ENCODE measurements around the gene SDK1. TPM values are rescaled to one million over a fixed set of nuclear protein-coding genes. Genes with fewer than 3 reads are reported as not detected.
A peak's percentile ranks its signal among the peaks of the same experiment; 100 is the strongest.

Gene SDK1
- total and polyA plus RNA-seq, 2 experiments from 2014 or later = 2.1 to 10.0 TPM

- TF ChIP-seq, protein P1, sequence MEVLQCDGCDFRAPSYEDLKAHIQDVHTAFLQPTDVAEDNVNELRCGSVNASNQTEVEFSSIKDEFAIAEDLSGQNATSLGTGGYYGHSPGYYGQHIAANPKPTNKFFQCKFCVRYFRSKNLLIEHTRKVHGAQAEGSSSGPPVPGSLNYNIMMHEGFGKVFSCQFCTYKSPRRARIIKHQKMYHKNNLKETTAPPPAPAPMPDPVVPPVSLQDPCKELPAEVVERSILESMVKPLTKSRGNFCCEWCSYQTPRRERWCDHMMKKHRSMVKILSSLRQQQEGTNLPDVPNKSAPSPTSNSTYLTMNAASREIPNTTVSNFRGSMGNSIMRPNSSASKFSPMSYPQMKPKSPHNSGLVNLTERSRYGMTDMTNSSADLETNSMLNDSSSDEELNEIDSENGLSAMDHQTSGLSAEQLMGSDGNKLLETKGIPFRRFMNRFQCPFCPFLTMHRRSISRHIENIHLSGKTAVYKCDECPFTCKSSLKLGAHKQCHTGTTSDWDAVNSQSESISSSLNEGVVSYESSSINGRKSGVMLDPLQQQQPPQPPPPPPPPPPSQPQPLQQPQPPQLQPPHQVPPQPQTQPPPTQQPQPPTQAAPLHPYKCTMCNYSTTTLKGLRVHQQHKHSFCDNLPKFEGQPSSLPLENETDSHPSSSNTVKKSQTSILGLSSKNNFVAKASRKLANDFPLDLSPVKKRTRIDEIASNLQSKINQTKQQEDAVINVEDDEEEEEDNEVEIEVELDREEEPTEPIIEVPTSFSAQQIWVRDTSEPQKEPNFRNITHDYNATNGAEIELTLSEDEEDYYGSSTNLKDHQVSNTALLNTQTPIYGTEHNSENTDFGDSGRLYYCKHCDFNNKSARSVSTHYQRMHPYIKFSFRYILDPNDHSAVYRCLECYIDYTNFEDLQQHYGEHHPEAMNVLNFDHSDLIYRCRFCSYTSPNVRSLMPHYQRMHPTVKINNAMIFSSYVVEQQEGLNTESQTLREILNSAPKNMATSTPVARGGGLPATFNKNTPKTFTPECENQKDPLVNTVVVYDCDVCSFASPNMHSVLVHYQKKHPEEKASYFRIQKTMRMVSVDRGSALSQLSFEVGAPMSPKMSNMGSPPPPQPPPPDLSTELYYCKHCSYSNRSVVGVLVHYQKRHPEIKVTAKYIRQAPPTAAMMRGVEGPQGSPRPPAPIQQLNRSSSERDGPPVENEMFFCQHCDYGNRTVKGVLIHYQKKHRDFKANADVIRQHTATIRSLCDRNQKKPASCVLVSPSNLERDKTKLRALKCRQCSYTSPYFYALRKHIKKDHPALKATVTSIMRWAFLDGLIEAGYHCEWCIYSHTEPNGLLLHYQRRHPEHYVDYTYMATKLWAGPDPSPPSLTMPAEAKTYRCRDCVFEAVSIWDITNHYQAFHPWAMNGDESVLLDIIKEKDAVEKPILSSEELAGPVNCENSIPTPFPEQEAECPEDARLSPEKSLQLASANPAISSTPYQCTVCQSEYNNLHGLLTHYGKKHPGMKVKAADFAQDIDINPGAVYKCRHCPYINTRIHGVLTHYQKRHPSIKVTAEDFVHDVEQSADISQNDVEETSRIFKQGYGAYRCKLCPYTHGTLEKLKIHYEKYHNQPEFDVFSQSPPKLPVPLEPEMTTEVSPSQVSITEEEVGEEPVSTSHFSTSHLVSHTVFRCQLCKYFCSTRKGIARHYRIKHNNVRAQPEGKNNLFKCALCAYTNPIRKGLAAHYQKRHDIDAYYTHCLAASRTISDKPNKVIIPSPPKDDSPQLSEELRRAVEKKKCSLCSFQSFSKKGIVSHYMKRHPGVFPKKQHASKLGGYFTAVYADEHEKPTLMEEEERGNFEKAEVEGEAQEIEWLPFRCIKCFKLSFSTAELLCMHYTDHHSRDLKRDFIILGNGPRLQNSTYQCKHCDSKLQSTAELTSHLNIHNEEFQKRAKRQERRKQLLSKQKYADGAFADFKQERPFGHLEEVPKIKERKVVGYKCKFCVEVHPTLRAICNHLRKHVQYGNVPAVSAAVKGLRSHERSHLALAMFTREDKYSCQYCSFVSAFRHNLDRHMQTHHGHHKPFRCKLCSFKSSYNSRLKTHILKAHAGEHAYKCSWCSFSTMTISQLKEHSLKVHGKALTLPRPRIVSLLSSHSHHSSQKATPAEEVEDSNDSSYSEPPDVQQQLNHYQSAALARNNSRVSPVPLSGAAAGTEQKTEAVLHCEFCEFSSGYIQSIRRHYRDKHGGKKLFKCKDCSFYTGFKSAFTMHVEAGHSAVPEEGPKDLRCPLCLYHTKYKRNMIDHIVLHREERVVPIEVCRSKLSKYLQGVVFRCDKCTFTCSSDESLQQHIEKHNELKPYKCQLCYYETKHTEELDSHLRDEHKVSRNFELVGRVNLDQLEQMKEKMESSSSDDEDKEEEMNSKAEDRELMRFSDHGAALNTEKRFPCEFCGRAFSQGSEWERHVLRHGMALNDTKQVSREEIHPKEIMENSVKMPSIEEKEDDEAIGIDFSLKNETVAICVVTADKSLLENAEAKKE (CRISPR knock-in tag; IDR thresholded peaks at IDR 0.05) = no peak
- TF ChIP-seq POLR2AphosphoS5 (IDR thresholded peaks at IDR 0.05; ENCODE audit: low read depth) (no peak), EZH2 (IDR thresholded peaks at IDR 0.05; ENCODE audit: low read depth, unreplicated experiment) (no peak), NANOG (IDR thresholded peaks at IDR 0.05; ENCODE audit: borderline replicate concordance) (no peak)
These were observed 131.9 kb downstream of the SDK1 start (continued) for GRCh38 chr7:3432911-3433310.

DNA sequence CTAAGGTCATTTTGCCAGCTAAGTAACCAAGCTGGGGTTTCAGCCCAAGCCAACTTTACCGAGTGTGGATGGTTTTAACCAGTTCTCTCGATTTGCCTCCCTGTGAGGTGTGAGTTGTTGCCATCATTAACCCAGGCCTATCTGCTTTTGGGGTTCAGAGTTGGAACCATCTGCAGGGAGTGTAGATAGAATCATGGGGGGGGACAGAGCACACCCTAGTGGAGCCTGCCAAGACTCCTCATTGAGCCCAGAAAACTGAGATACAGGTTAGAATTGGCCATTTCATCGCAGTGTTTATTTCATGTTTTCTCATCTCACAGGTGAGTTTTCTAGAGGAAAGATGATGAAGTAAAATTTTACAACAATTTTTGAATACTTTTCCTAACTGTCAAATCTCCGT, 133.6 kb downstream of the SDK1 start:
- no peak overlapping the region for H3K4me2 ChIP-seq
- H3K9me2 ChIP-seq (ENCODE audit: insufficient read depth) = no peaks in the 10 kb centered on the region
- no peak for TF ChIP-seq CREB1 (CRISPR knock-in tag; IDR thresholded peaks at IDR 0.05; ENCODE audit: low read depth)
- TF ChIP-seq, protein P2, sequence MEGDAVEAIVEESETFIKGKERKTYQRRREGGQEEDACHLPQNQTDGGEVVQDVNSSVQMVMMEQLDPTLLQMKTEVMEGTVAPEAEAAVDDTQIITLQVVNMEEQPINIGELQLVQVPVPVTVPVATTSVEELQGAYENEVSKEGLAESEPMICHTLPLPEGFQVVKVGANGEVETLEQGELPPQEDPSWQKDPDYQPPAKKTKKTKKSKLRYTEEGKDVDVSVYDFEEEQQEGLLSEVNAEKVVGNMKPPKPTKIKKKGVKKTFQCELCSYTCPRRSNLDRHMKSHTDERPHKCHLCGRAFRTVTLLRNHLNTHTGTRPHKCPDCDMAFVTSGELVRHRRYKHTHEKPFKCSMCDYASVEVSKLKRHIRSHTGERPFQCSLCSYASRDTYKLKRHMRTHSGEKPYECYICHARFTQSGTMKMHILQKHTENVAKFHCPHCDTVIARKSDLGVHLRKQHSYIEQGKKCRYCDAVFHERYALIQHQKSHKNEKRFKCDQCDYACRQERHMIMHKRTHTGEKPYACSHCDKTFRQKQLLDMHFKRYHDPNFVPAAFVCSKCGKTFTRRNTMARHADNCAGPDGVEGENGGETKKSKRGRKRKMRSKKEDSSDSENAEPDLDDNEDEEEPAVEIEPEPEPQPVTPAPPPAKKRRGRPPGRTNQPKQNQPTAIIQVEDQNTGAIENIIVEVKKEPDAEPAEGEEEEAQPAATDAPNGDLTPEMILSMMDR (conservative IDR thresholded peaks at IDR 0.05; ENCODE audit: low read depth in 2 of 2) = peak; percentile 28 to 55; a peak in 3 of 4 replicates
- H4K20me1 ChIP-seq (replicated peaks; ENCODE audit: insufficient read depth) = no peaks in the 10 kb centered on the region
- Mint-ChIP-seq H3K4me3 (no peak overlapping the region), H3K36me3 (ENCODE audit: low read depth) (no peaks in the 10 kb centered on the region), H3K27me3 (ENCODE audit: insufficient read depth, low read depth, poor library complexity) (no peaks in the 10 kb centered on the region), H3K9me3 (no peaks in the 10 kb centered on the region), H3K27ac (no peak overlapping the region), H3K4me1 (peaks cover 15% of the 10 kb centered on the region)
- H3K27ac ChIP-seq (ENCODE audit: low read depth) = no peak overlapping the region
- DNase-seq (ENCODE audit: low spot score) (peak; percentile 27), ATAC-seq (peak; percentile 45; the same call in 2 of the 3 replicates)
- H3K27me3 ChIP-seq (ENCODE audit: insufficient read depth) = no peaks in the 10 kb centered on the region
- no peaks in the 10 kb centered on the region for H3K79me2 ChIP-seq (replicated peaks; ENCODE audit: insufficient read depth)
- H3K4me3 ChIP-seq = no peak overlapping the region
- no peaks in the 10 kb centered on the region for H3F3A ChIP-seq (replicated peaks; ENCODE audit: low read depth)
- H2AFZ ChIP-seq = no peak overlapping the region
- H3K4me1 ChIP-seq (ENCODE audit: insufficient read depth) = peaks cover 5% of the 10 kb centered on the region; the same call in 1 of the 2 replicates
- H3K36me3 ChIP-seq (ENCODE audit: insufficient read depth) = no peaks in the 10 kb centered on the region

Data from GM23338 (cell line).